HG03571 (cell line): ENCODE results near the gene AFDN.

Experiments
- ATAC-seq: cut with Tn5 transposase; IDR thresholded peaks from one replicate; pipeline ENCODE4 v1.9.1; 2021; ENCODE audit not compliant: unreplicated experiment

Gene AFDN

DNA sequence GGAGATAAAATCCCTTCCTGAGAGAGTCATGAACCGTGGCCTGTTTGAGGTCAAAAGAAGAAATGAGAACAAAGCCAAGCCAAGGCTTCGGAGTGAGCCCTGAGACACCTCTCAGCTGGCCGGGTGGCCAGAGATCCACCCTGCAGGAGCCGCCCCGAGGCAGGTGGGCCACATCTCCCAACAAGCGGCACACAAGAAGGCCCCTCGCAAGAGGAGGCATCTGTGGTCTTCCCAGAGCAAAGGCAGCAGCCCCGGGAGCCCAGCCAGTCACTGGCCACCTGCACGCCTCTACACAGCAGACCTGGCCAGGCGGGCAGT is 30.9 kb upstream of the AFDN start:
- ATAC-seq = no peak

DNA sequence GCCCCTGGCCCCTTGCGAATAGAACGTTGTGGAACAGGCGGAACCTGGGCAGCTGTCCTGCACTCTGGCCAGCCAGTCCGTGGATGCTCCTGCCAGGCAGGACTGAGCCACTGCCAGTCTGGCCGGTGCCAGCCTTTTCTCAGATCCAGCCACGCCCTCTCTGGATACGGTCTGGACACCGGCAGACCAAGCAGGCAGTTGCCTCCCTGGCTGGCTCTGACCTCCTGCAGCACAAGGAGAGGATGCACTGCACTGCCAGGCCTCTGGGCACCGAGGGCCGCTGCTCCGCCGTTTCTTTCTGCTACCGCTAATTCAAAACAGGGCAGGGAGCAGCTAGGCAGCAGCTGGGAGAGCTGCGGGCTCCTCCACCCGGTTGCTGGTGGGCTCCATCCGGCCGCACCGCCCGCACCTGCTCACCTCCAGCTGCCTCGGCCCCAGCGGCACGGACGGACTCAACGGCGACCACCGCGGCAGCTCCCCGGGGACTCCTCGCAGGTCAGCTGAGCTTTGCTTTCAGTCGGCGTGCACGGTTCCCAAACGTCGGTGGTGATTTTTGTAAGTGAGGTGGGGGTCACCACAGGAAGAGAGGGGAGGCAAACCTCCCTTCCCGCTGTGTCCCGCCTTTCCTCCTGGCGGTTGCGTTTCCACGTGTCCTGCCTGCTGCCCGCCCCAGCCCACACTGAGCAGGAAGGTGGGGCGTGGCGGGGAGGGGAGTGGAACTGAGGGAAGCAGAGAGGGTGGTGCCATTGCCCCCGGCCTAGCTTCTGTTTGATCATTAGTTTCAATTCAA is 30.3 kb upstream of the AFDN start:
- ATAC-seq = no peak

DNA sequence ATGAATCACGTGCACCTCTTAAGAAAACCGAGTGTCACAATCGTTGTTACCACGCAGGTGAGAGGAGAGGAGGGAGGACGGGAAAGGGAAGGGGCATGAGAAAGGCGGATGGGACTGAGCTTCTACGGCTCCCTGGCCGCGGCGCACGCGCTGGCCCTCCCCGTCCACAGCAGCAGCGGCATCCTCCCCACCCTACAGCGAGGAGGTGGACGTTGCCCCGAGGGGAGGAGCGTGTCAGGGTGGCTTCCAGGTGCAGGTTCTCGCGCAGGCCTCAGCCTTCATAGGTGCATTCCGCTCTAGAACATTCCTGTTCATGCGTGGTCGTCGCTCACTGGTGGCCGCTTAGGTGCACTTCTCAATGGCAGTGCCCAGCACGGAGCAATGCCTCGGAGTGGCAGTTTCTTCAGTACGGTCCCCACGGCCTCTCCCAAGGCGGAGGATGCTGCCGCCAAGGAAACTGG is 29.7 kb upstream of the AFDN start:
- ATAC-seq = no peak

DNA sequence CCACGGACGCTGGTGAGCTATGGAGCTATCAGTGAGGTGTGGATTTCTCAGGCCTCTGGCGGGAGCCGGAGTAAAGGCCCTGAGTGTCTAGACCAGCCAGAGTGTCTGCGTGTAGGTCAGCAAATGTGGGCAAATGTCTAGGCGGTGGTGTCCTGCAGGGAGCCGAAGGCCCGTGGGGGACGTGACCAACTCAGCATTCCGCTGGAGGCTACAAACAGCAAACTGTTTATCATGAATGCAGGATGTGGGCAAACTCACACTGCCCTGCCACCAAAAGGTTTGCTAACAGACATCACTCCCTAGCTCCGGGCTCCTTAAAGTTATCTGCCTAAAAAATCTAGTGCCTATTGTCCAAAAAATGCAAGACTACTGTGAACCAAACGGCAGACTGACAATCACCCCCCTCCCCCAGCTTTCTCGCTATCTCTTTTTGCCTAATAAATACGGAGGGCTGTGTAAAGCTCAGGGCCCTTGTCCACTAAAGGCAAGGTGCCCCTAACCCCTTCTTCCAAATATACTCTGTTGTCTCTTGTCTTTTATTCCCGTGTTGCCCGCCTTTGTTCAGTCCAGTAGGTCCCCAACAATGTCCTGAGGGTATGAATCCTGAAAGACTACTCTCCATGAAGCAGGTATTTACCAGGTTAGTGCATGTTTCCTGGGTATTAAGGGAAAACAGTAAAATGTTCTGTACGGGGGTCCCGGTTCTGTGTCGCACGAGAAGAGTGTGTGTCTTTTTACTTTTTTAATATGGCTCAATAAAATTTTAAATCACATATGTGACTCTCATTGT is 29.0 kb upstream of the AFDN start:
- ATAC-seq = no peak

DNA sequence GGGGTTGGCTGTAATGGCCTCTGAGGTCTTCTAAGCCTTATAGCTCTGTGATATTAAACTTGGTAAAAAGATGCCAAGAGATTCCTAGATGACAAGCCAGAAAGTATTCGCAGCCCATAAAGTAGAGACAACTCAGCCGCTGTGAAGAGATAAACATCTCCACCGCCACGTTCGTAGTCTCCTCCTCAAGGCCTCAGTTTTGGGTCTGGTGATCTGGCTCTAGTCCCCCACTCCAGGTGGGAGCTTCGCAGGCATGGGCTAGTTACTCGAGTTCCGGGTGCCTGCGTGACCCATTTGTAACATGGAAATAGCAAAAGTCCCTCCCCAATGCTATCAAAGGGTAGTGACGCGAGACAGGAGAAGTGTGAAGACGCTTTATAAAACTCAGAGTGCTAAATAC is 28.3 kb upstream of the AFDN start:
- no peak for ATAC-seq

DNA sequence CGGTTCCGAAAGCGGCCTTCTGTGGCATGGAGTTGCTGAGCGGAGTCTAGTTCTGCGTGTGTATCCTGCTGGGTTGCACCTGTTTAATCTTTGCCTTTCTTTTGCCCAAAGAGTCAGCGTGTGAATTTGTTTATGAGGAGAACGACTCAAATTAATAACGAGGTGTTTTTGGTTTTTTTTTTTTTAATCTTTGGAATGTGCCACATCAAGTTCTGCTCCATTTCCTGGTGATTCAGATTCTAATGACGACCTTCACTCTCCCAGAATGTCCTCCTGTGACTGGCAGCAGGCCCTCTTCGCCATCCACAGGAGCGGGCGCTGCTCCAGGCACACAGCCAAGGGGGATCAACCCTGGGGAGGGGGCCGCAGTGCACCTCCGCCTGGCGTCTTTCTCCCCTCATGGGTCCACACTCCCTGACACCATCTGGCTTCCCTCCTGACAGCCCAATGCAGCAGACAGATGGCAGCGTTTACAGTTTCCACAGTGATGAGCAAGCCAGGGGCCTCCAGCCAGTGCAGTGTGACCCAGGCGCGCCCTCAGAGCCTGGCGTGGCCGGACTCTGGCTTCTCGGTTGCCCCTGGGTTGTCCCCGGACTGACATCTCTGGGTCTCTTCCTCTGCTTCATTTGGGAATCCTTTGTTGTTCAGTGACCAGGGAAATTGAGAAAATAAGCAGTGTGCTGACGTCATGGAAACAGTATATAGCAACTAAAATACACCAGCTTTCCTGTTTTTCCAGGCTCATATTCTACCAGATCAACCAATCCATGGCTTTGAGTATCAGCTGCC is 27.5 kb upstream of the AFDN start:
- no peak for ATAC-seq

DNA sequence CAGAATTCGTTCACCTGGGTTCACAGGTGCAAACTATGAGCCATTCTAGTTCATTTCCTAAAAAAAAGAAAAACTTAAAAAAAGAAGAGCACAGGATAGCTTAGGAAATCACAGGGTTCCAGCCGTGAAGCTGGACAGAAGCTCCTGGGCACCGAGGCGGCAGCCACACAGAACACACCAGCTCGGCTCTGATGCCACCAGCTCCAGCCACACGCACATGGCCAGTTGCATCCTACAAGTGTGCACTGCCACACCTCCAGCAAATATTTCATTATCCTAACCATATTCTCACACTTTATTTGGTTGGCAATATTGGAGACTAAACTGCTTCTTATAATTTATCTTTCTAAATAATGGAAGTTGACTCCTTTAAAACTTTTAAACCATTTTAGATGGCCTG is 26.2 kb upstream of the AFDN start:
- no peak for ATAC-seq

DNA sequence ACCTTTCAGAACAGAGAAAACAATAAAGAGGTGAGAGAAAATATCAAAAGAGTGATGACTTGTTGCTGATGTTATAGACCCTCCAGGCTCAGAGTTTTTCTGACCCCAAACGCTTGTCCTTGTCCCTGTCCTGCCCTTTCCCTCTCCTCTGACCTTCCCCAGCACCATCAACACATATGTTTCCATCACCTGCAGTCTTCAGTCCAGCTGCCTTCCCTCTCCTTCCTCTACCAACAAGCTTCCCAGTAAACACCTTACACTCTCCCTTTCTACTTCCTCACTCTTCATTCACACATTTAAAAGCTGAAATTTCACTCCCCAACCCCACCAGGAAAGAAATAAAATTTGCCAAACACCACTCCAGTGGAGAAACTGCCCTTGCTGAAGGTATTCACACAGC is 25.4 kb upstream of the AFDN start:
- no peak for ATAC-seq

DNA sequence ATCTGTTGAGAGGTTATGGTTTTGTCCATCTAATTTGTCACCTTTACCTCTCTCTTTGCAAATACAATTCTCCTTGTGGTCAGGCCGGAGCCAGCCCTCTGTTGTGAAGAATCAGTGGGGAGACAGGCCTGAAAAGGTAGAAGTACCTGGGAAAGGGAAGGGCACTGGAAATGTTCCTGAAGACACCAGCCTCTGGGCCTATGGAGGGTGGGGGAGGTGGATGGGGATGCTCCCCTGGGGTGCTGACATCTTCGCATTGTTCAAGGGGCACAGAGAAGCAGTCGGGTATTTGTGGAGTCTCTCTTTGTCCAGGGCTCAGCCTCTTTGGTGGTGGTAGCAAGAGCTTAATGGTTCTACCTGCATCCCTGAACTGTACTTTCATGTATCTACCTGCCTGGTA is 24.4 kb upstream of the AFDN start:
- no peak for ATAC-seq

DNA sequence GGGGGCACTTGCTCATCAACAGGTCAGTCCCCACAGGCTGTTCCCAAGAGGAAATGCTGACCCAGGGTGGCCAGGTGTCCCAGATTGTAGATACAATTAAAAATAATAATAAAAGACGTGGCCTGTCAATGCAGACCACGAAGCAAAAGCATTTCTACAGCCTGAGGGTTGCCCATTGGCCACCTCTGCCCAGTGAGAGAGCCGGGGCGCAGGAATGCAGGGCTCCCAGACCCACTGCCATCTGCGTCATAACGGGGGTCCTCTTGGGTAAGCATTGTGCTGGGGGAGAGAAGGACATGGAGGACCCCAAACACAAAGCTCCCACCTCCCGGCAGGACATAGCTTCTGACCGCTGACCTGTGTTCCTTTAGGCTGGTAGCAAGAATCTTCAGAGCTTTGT is 22.9 kb upstream of the AFDN start:
- ATAC-seq = no peak

DNA sequence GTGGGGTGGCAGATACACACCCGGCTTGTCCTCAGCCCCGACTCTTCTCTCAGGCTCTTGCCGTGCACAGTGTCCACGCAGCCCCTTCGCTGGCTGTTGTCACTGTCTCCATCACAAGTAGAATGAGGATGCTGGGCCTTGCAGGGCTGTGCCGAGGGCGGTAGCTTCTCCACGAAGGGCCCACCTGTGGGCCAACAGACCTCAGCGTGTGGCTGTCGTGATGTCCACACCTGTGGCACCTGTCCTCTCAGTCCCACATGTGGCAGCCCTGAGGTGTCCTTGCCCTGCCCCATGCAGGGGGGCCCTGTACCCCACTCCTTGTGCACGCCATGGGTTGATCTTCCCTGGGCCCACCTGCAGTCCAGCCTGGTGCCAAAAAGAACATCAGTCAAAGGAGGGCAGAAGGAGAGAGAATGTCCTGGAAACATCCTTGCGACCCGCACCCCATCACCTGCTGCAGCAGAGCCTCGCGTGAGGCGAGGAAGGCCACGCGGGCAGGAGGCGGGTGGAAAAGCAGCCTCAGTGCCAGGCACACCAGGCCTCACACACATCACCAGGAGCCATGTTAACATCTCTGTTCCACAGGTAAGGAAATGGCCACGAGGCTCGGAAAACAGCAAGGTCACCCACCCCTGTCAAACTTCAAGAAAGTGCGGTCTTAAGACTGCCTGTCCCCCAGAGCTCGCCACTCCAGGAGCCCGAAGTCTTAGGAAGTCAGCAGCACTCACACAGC is 22.3 kb upstream of the AFDN start:
- ATAC-seq = no peak

DNA sequence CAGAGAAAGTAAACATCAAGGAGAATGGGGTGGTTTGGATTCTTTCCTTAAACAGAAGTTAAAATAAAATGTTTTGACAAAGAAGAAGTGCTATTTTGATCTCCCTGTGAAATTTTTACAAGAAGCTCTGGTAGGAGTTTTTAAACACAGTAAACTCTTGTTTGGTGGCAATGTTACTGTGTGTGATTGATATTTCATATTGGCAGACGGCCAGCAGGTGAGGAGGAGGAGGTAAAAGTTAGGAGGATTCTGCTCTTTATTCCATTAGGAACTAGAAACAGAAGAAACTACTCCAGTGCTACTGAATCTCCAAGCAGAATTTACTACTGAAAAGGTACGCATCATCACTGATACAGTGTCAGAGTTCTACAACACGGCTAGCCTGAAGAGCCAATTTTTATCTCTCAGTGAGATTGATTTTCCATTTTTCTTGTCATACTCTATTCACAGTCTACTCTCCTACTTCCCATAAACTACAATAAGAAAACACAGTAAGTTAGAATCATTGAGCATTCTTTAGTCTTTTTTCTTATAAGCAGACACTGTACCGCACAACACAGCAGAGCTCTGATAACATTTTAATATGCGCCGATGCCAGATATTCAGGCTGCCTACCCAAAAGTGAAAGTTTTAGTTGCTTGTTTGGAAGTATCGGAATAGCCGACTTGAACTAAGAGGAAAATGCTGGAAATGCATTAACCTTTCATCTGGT is 21.2 kb upstream of the AFDN start:
- no peak for ATAC-seq

DNA sequence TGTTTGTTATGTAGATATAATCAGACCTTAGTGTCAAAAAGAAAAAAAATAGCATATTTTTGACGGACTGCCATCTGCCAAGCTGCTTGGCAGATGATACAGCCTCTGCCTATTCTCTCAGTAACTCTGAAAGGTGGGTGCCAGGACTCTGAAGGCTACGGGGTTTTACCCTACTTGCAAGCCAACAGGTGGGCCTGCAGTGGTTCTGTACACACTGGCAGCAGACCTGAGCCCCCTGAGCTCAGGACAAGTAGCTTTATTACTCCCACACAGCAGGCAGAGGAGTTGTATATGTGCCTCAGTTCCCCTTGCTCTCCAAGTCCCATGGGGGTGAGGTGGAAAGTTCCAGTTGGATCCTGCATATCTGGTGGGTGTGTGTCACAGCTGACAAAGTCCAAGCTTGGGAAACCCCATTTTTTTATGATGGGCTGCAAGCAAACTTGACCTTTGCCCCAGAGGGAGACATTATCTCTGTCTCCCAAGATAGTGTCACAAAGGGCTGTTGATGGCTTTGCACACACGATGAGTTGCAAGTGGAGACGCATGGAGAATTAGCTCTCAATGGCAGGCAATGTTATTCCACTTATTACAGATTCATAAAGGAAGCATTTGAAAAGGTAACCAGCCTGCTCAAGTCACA is 20.5 kb upstream of the AFDN start:
- no peak for ATAC-seq

DNA sequence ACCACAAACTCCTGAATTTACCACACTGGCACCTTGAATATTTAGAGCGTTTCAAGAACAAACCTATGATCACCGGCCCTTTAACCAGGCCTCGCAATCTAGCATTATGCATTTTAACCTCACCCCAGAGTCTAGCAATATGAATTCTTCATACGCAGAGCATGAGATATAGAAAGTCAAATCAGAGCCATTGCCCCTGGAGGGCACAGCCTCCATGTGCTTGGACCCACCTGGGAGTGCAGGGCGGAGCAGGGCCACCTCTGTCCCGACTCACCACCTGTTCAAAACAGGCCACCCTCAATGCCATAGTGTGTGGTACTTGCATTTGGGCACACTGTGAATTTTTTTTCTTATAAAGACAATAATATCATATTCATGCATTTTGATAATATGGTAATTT is 19.5 kb upstream of the AFDN start:
- ATAC-seq = no peak

DNA sequence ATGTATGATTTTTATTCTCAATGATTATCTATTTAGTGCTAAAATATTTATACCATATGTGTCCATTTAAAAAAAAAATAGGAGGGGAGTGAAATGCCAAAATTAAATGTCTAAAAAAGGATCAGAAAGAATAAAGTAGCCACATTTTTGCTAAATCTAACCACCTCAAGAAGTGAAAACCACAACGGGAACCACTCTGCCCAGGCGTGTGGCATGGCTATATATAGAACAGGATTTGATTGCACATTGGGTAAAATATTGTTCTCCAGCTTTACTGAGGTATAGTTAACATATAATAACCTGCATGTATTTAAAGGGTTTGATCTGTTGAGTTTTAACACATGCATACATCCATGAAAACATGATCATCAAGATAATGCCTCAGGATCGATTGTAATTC is 19.0 kb upstream of the AFDN start:
- no peak for ATAC-seq

DNA sequence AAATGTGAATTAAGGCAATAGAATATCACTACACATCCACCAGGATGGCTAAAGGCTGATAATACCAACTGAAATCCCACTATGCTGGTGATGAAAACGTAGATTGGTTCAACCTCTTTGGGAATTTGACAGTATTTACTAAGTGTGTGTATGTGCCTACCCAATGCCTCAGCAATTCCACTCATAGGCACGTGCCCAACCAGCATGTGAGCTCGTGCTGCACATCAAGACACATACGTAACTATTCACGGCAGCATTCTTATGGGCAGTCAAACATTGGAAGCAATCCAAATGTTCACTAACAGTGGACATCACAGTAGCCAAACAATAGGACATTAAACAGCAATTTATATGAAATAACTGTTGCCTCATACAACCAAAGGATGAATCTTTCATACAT is 15.7 kb upstream of the AFDN start:
- no peak for ATAC-seq

DNA sequence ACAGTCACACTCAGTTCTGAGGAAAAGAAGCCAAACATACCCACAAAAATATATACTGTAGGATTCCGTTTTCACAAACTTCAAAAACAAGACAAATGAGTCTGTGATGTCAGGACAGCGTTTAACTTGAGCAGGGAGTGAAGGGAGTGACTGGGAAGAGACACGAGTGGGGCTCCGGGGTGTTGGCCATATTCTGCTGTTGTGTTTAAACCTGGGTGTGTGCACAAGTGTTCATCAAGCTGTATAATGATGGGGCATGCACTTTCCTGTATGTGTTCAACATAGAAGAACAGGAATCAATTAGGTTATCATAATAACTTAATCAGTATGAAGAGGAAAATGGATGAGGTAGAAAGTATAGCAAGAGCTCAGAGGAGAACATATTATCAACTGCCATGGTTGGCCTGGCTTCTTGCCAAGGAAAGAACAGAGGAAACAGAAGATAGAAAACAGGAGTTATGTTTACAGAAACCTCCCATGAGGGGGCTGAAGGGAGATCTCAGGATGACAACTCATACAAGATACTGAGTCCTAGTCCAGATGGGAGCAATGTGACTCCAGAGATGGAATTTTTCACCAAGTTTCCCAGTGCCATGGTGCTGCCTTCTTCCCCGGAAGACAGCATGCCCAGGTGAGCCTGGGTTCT is 15.1 kb upstream of the AFDN start:
- no peak for ATAC-seq

DNA sequence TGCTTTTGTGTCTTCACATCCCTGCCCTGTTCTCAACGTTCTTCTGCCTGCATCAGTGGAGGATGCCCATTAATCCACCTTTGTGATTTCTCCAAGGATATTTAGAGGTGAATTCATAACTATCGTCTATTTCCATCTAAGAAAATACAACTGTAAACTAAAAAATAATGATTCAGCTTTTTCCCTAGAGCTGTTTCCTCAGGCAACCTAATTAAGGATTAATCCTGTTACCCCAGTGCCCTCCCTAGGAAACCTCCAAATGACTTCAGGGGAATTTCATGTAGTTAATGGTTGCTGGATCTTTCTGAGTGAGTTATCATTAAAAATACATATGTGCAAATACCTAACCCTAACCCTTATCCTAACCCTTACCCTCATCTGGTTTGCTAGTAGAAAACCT is 14.6 kb upstream of the AFDN start:
- ATAC-seq = no peak

DNA sequence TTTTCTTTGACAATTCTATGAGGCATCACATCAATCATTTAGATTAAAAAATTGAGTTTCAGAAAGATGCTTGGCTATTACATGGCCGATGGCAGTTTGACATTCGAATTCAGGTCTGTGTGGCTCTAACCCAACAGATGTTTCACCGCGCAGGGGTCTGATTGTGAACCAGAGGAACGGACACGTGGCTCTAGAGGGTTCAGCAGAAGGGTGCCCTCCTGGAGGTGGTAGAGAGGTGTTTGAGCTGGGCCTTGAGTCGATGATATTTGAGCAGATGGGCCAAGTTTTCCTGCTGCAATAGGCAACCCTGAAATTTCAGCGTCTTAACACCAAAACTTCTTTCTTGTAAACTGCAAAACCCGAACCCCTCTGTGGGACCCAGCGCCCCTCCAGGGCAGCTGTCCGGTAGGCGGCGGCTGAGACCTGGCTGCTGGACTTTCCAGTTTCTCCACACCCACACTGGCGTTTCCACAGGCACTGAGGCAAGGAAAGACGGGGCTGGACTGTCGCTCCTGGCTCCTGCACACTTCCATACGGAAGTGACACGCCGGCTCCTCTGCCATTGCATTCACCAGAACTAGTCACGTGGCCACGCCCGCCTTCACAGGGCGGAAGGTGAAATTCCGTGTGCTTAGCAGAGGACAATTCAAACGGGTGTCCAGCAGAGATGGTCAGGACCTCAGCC is 11.3 kb upstream of the AFDN start:
- ATAC-seq = no peak
